ENCODE results near the gene BUD23.

The BUD23 gene

DNA sequence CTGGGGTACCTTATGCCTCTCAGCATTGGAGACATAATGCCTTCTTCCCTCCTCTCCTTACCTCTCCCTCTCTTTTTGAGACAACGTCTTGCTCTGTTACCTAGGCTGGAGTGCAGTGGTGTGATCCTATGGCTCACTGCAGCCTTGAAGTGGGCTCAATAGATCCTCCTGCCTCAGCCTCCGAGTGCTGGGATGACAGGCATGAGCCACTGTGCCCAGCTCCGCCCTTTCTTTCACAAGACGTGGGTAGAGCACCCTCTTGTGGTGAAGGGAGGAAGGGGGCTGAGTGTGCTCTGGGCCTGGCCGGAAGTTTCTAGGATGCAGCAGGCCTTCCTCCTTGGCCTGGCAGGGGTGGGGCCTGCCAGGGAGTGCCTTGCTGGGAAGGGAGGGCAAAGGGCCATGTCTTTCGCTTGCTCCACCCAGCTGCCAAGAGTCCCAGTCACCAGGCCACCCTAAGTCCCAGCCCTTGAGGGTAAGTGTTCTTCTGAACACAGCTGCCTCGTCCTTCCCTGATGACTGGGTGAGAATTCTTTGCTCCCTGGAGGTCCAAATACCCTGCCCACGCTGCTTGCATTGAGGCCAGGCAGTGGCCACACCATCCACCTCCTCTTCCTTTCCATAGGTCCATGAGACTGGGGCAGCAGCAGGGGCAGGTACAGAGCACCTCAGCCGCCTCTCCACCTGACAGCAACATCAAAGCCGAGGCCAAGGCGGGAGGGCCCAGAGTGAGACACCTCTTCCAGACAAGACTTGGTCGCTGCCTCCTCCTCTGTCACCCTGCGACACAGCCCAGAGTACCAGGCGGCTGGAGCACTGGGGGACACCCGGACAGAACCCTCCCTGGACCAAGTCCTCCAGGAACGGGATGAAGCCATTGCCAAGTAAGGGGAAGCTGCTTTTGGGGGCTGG, 51.5 kb downstream of the BUD23 start:
- no peak overlapping the region for H3K9ac ChIP-seq (ENCODE audit: low read length)
- H3K4me3 ChIP-seq (ENCODE audit: low read length), result no peak overlapping the region
- H3K27ac ChIP-seq (ENCODE audit: low read depth, low read length), result no peak overlapping the region
- H3K36me3 ChIP-seq (ENCODE audit: control insufficient read depth, insufficient read depth, low read length), result peaks cover 17% of the 10 kb centered on the region
- H3K4me1 ChIP-seq (ENCODE audit: control insufficient read depth, insufficient read depth, low read length), result peaks cover 5% of the 10 kb centered on the region
- no peaks in the 10 kb centered on the region for H3K27me3 ChIP-seq (ENCODE audit: control insufficient read depth, insufficient read depth, low read length)

- Histone ChIP-seq H3K4me3 (ENCODE audit: low read length) (peak overlapping the region; percentile 4), H3K4me1 (ENCODE audit: control insufficient read depth, insufficient read depth, low read length) (peaks cover 5% of the 10 kb centered on the region), H3K27ac (ENCODE audit: low read depth, low read length) (no peak overlapping the region), H3K9ac (ENCODE audit: low read length) (no peak overlapping the region), H3K27me3 (ENCODE audit: control insufficient read depth, insufficient read depth, low read length) (no peaks in the 10 kb centered on the region), H3K36me3 (ENCODE audit: control insufficient read depth, insufficient read depth, low read length) (peaks cover 17% of the 10 kb centered on the region)
These were observed 52.1 kb downstream of the BUD23 start for GRCh38 chr7:73735528-73735905.

DNA sequence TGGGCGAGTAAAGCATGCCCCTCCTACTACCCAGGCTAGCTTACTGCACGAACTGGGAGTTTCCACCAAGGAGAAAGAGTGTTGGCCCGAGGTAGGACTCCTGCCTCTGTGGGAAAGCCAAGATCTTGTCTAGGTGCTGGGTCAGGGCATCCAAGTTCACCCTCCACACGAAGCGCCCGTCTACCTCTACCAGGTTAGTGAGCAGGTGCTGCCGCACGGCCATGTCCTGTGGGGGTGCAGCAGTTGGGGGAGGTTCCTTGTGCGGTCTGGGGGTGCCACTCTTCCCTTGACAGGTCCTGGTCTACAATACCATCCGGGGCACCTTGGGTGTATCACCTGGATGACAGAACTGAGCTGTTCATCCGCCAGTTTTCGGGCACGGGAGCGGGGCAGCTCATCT, 53.5 kb downstream of the BUD23 start:
- H3K27ac ChIP-seq (ENCODE audit: low read depth, low read length), result no peak overlapping the region
- no peak overlapping the region for H3K9ac ChIP-seq (ENCODE audit: low read length)
- peaks cover 17% of the 10 kb centered on the region for H3K36me3 ChIP-seq (ENCODE audit: control insufficient read depth, insufficient read depth, low read length)
- H3K4me1 ChIP-seq (ENCODE audit: control insufficient read depth, insufficient read depth, low read length), result peaks cover 5% of the 10 kb centered on the region
- peak overlapping the region; percentile 44 for H3K4me3 ChIP-seq (ENCODE audit: low read length)
- no peaks in the 10 kb centered on the region for H3K27me3 ChIP-seq (ENCODE audit: control insufficient read depth, insufficient read depth, low read length)

DNA sequence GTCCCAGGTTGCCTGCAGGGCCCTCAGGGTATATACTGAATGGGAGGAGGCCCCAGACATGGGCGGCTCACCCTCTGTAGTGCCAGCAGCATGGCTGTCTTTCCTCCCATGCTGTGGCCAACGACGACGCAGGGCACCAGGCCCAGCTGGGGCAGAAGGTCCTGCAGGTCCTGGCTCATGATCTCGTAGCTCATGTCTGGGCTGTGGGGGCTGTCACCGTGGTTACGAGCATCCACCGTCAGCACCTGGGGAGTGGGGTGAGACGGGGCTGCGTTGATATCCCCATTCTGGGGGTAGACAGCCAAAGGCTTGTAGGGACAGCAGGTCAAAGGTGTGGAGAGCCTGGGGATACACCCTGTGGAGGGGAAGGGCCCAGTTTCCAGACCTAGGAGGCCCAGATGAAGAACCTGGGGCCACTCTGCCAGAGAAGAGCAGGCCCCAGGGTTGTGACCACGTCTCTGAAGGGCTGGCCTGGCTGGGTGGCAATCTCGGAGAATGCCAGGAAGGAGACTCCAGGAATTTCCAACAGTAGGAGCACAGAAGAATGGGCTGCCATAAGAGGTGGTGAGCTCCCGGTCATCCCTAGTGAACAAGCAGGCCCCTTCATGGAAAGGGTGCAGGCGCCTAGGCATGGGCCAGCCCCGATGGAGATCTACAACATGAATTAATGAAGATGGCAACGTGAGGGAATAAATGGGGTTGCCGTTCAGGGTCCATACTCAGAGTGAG, 54.3 kb downstream of the BUD23 start:
- Histone ChIP-seq H3K4me3 (ENCODE audit: low read length) (peak overlapping the region; percentile 91), H3K4me1 (ENCODE audit: control insufficient read depth, insufficient read depth, low read length) (peaks cover 5% of the 10 kb centered on the region), H3K9ac (ENCODE audit: low read length) (peak overlapping the region; percentile 16), H3K27ac (ENCODE audit: low read depth, low read length) (peak overlapping the region; percentile 75), H3K27me3 (ENCODE audit: control insufficient read depth, insufficient read depth, low read length) (no peaks in the 10 kb centered on the region), H3K36me3 (ENCODE audit: control insufficient read depth, insufficient read depth, low read length) (peaks cover 17% of the 10 kb centered on the region)

DNA sequence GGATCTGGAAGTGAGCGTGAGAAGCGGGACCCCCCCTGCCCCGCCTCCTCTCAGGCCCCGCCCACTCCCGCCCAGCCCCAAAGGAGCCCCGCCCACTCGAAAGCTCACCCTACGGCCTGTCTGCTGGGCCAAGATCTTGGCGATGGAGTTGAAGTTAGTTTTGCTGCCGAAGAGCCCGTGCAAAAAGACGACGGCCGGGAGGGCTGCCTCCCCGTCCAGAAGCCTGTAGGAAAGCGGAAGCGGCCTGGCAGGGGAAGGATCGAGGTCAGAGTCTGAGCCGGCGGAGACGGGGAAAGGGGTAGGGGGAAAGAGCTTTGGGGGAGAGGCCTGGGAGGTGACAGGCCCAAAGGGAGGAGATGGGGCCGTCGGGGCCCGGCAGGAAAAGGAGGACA, 54.8 kb downstream of the BUD23 start:
- peak overlapping the region; percentile 91 for H3K4me3 ChIP-seq (ENCODE audit: low read length)
- peaks cover 5% of the 10 kb centered on the region for H3K4me1 ChIP-seq (ENCODE audit: control insufficient read depth, insufficient read depth, low read length)
- peak overlapping the region; percentile 87 for H3K9ac ChIP-seq (ENCODE audit: low read length)
- no peaks in the 10 kb centered on the region for H3K27me3 ChIP-seq (ENCODE audit: control insufficient read depth, insufficient read depth, low read length)
- H3K27ac ChIP-seq (ENCODE audit: low read depth, low read length), result peak overlapping the region; percentile 75
- H3K36me3 ChIP-seq (ENCODE audit: control insufficient read depth, insufficient read depth, low read length), result peaks cover 17% of the 10 kb centered on the region

GRCh38 chr7:73738612-73739386, 55.4 kb downstream of the BUD23 start, which contains the start of gene ABHD11:
ABHD11 (minus strand) TSS chr7:73738802; CDS start chr7:73738770, 32 bp downstream.
- Histone ChIP-seq H3K27ac (ENCODE audit: low read depth, low read length) (peak within 1 kb of the TSS; percentile 89), H3K4me3 (ENCODE audit: low read length) (peak within 1 kb of the TSS; percentile 91), H3K27me3 (ENCODE audit: control insufficient read depth, insufficient read depth, low read length) (no peaks in the 10 kb centered on the region), H3K9ac (ENCODE audit: low read length) (peak within 1 kb of the TSS; percentile 95), H3K4me1 (ENCODE audit: control insufficient read depth, insufficient read depth, low read length) (peaks cover 5% of the 10 kb centered on the region), H3K36me3 (ENCODE audit: control insufficient read depth, insufficient read depth, low read length) (peaks cover 17% of the 10 kb centered on the region)

DNA sequence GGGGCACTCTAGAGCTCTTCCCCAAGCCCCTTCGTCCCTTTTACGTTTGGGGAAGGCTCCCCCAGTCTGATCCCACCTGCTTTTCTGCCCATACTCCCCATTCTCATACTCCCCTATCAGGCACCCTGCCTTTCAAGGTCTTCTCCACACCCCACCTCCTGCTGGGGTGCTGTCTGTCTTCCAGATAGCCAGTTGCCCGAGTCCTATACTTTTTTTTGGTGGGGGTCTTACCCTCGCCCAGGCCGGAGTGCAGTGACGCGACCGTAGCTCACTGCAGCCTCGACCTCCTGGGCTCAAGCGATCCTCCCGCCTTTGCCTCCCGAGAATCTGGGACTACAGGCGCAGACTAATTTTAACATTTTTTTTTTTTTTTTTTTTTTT, 56.0 kb downstream of the BUD23 start:
- peak overlapping the region; percentile 89 for H3K27ac ChIP-seq (ENCODE audit: low read depth, low read length)
- peaks cover 5% of the 10 kb centered on the region for H3K4me1 ChIP-seq (ENCODE audit: control insufficient read depth, insufficient read depth, low read length)
- H3K9ac ChIP-seq (ENCODE audit: low read length), result peak overlapping the region; percentile 95
- H3K4me3 ChIP-seq (ENCODE audit: low read length), result peak overlapping the region; percentile 88
- peaks cover 17% of the 10 kb centered on the region for H3K36me3 ChIP-seq (ENCODE audit: control insufficient read depth, insufficient read depth, low read length)
- H3K27me3 ChIP-seq (ENCODE audit: control insufficient read depth, insufficient read depth, low read length), result no peaks in the 10 kb centered on the region

- Histone ChIP-seq H3K36me3 (ENCODE audit: control insufficient read depth, insufficient read depth, low read length) (peaks cover 17% of the 10 kb centered on the region), H3K4me1 (ENCODE audit: control insufficient read depth, insufficient read depth, low read length) (peaks cover 5% of the 10 kb centered on the region), H3K9ac (ENCODE audit: low read length) (no peak overlapping the region), H3K27me3 (ENCODE audit: control insufficient read depth, insufficient read depth, low read length) (no peaks in the 10 kb centered on the region), H3K27ac (ENCODE audit: low read depth, low read length) (no peak overlapping the region), H3K4me3 (ENCODE audit: low read length) (no peak overlapping the region)
These were observed 56.8 kb downstream of the BUD23 start for GRCh38 chr7:73740212-73740611.

- Histone ChIP-seq H3K27ac (ENCODE audit: low read depth, low read length) (no peak overlapping the region), H3K9ac (ENCODE audit: low read length) (no peak overlapping the region), H3K4me3 (ENCODE audit: low read length) (no peak overlapping the region), H3K27me3 (ENCODE audit: control insufficient read depth, insufficient read depth, low read length) (no peaks in the 10 kb centered on the region), H3K36me3 (ENCODE audit: control insufficient read depth, insufficient read depth, low read length) (peaks cover 15% of the 10 kb centered on the region), H3K4me1 (ENCODE audit: control insufficient read depth, insufficient read depth, low read length) (peaks cover 5% of the 10 kb centered on the region)
These were observed 57.4 kb downstream of the BUD23 start for GRCh38 chr7:73740771-73741170.

- Histone ChIP-seq H3K4me3 (ENCODE audit: low read length) (no peak overlapping the region), H3K27ac (ENCODE audit: low read depth, low read length) (no peak overlapping the region), H3K36me3 (ENCODE audit: control insufficient read depth, insufficient read depth, low read length) (peaks cover 11% of the 10 kb centered on the region), H3K4me1 (ENCODE audit: control insufficient read depth, insufficient read depth, low read length) (peaks cover 11% of the 10 kb centered on the region), H3K27me3 (ENCODE audit: control insufficient read depth, insufficient read depth, low read length) (no peaks in the 10 kb centered on the region), H3K9ac (ENCODE audit: low read length) (no peak overlapping the region)
These were observed 58.2 kb downstream of the BUD23 start for GRCh38 chr7:73741600-73741999.

DNA sequence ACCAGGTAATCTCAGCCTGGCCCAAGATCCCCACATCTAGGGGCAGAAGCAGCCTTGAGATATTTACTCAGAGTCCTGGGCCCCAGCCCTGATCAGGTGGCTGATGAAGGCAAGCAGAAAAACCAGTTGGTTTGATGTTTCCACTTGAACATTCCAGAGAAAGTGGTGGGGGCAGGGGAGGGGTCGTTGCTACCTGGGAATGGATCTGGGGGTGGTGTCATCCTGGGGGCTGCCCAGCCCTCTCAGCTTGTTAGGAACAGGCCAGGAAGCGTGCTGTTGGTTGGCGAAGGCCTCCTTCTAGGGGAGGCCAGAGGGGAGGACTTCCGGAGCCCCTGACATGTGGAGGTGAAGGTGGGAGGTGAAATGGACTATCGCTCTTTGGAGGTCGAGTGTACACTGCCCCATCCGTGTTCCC, 58.9 kb downstream of the BUD23 start:
- Histone ChIP-seq H3K4me3 (ENCODE audit: low read length) (no peak overlapping the region), H3K36me3 (ENCODE audit: control insufficient read depth, insufficient read depth, low read length) (peaks cover 3% of the 10 kb centered on the region), H3K27ac (ENCODE audit: low read depth, low read length) (no peak overlapping the region), H3K27me3 (ENCODE audit: control insufficient read depth, insufficient read depth, low read length) (no peaks in the 10 kb centered on the region), H3K9ac (ENCODE audit: low read length) (no peak overlapping the region), H3K4me1 (ENCODE audit: control insufficient read depth, insufficient read depth, low read length) (peaks cover 10% of the 10 kb centered on the region)

All from rectal smooth muscle tissue (tissue), 1 donor.